Measurements from ENCODE around the gene TRMT13.

Gene TRMT13

GRCh38 chr1:100177295-100178041 is 44.5 kb downstream of the TRMT13 start:
- no peak for DNase-seq (ENCODE audit: low read depth)
- no peak overlapping the region for H3K4me3 ChIP-seq (ENCODE audit: low read depth, low read length)
- TF ChIP-seq CTCF (IDR thresholded peaks at IDR 0.05; ENCODE audit: control insufficient read depth, extremely low read depth, insufficient read depth), result no peak

- no peak for DNase-seq (ENCODE audit: low read depth)
- no peak for TF ChIP-seq CTCF (IDR thresholded peaks at IDR 0.05; ENCODE audit: control insufficient read depth, extremely low read depth, insufficient read depth)
- H3K4me3 ChIP-seq (ENCODE audit: low read depth, low read length), result no peak within 1 kb of the TSS
Observed at GRCh38 chr1:100178091-100178490, 45.1 kb downstream of the TRMT13 start, which contains the start of gene LRRC39. Gene LRRC39 (minus strand): TSS chr1:100178256. CDS start chr1:100168516, 9,740 bp downstream.

- no peak for DNase-seq (ENCODE audit: low read depth)
- TF ChIP-seq CTCF (IDR thresholded peaks at IDR 0.05; ENCODE audit: control insufficient read depth, extremely low read depth, insufficient read depth), result no peak
- no peak overlapping the region for H3K4me3 ChIP-seq (ENCODE audit: low read depth, low read length)
Observed at GRCh38 chr1:100183370-100183769, 50.4 kb downstream of the TRMT13 start.

- no peak overlapping the region for H3K4me3 ChIP-seq (ENCODE audit: low read depth, low read length)
- no peak for TF ChIP-seq CTCF (IDR thresholded peaks at IDR 0.05; ENCODE audit: control insufficient read depth, extremely low read depth, insufficient read depth)
- DNase-seq (ENCODE audit: low read depth), result no peak
Observed at GRCh38 chr1:100184536-100184935, 51.6 kb downstream of the TRMT13 start.

- no peak overlapping the region for H3K4me3 ChIP-seq (ENCODE audit: low read depth, low read length)
- DNase-seq (ENCODE audit: low read depth), result peak; percentile 40
- no peak for TF ChIP-seq CTCF (IDR thresholded peaks at IDR 0.05; ENCODE audit: control insufficient read depth, extremely low read depth, insufficient read depth)
Observed at GRCh38 chr1:100187912-100188311, 54.9 kb downstream of the TRMT13 start.

GRCh38 chr1:100188617-100189016 is 55.7 kb downstream of the TRMT13 start:
- DNase-seq (ENCODE audit: low read depth), result peak; percentile 10
- H3K4me3 ChIP-seq (ENCODE audit: low read depth, low read length), result no peak overlapping the region

More at GRCh38 chr1:100188617-100189016, 55.7 kb downstream of the TRMT13 start:
- no peak for TF ChIP-seq CTCF (IDR thresholded peaks at IDR 0.05; ENCODE audit: control insufficient read depth, extremely low read depth, insufficient read depth)
